ENCODE results near the gene LMF1.
"Not testable (repeated sequence)": the region's sequence is repeated elsewhere in the genome, so short reads cannot be mapped to it uniquely, and the experiment has no call there.

Gene LMF1

GRCh38 chr16:842061-842476, 128.7 kb downstream of the LMF1 start:
- TF ChIP-seq CTCF (IDR thresholded peaks at IDR 0.05; ENCODE audit: low read depth, low read length), result no peak

GRCh38 chr16:841455-842060, 129.2 kb downstream of the LMF1 start:
- TF ChIP-seq CTCF (IDR thresholded peaks at IDR 0.05; ENCODE audit: low read depth, low read length), result no peak
- no peak for DNase-seq (ENCODE audit: extremely low read depth, low read depth)

More at GRCh38 chr16:842061-842476, 128.7 kb downstream of the LMF1 start:
- DNase-seq (ENCODE audit: extremely low read depth, low read depth), result no peak

GRCh38 chr16:840561-841454, 130.0 kb downstream of the LMF1 start:
- no peak for TF ChIP-seq CTCF (IDR thresholded peaks at IDR 0.05; ENCODE audit: low read depth, low read length)

GRCh38 chr16:839643-840408, 131.0 kb downstream of the LMF1 start:
- no peak for TF ChIP-seq CTCF (IDR thresholded peaks at IDR 0.05; ENCODE audit: low read depth, low read length)
- DNase-seq (ENCODE audit: extremely low read depth, low read depth), result no peak

More at GRCh38 chr16:840561-841454, 130.0 kb downstream of the LMF1 start:
- DNase-seq (ENCODE audit: extremely low read depth, low read depth), result no peak

- no peak for TF ChIP-seq CTCF (IDR thresholded peaks at IDR 0.05; ENCODE audit: low read depth, low read length)
- no peak for DNase-seq (ENCODE audit: extremely low read depth, low read depth)
These were observed 132.0 kb downstream of the LMF1 start for GRCh38 chr16:838741-839140.

GRCh38 chr16:836822-837221, 134.0 kb downstream of the LMF1 start:
- DNase-seq (ENCODE audit: extremely low read depth, low read depth), result not testable (repeated sequence)

GRCh38 chr16:836221-836620, 134.6 kb downstream of the LMF1 start:
- TF ChIP-seq CTCF (IDR thresholded peaks at IDR 0.05; ENCODE audit: low read depth, low read length), result no peak
- no peak for DNase-seq (ENCODE audit: extremely low read depth, low read depth)
